Activated CD4-positive, alpha-beta T cell treated with anti-CD3 and anti-CD28 coated beads for 4 hours (primary cell): ENCODE results near the gene CD300LG.
A peak's percentile ranks its signal among the peaks of the same experiment; 100 is the strongest.
"Not testable (repeated sequence)": the region's sequence is repeated elsewhere in the genome, so short reads cannot be mapped to it uniquely, and the experiment has no call there.

Experiments used
- DNase-seq, 2 donors: peaks; one replicate each; pipeline ENCODE4 v3.0.0-alpha.2; 2020

The CD300LG gene

GRCh38 chr17:43856141-43856540 is 9.2 kb downstream of the CD300LG start:
- DNase-seq, result no peak

DNA sequence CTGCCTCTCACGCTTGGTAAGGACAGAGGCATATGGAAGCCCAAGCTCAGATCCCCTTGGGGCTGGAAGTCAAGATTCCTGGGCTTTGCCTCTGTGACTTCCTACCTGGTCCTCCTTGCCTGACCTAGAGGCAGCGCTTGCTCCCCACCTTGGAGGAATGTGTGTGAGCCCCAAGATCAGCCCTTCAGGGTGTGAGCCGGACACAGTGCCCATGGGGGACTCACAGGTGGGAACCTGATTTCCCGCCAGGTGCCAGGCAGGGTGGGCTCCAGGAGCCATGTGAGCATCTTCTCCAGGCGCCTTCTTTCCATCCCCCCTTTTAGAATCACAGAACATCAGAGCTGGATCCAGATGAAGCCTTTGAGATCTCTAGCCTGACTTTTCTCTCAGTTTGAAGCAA is 10.2 kb downstream of the CD300LG start:
- DNase-seq, result no peak

GRCh38 chr17:43857957-43858600 is 11.1 kb downstream of the CD300LG start:
- no peak for DNase-seq

GRCh38 chr17:43860077-43860725 is 13.2 kb downstream of the CD300LG start:
- DNase-seq, result no peak

- no peak for DNase-seq
Measured at GRCh38 chr17:43860927-43861622, 14.1 kb downstream of the CD300LG start.

GRCh38 chr17:43861960-43862359 is 15.0 kb downstream of the CD300LG start:
- DNase-seq, result no peak

DNA sequence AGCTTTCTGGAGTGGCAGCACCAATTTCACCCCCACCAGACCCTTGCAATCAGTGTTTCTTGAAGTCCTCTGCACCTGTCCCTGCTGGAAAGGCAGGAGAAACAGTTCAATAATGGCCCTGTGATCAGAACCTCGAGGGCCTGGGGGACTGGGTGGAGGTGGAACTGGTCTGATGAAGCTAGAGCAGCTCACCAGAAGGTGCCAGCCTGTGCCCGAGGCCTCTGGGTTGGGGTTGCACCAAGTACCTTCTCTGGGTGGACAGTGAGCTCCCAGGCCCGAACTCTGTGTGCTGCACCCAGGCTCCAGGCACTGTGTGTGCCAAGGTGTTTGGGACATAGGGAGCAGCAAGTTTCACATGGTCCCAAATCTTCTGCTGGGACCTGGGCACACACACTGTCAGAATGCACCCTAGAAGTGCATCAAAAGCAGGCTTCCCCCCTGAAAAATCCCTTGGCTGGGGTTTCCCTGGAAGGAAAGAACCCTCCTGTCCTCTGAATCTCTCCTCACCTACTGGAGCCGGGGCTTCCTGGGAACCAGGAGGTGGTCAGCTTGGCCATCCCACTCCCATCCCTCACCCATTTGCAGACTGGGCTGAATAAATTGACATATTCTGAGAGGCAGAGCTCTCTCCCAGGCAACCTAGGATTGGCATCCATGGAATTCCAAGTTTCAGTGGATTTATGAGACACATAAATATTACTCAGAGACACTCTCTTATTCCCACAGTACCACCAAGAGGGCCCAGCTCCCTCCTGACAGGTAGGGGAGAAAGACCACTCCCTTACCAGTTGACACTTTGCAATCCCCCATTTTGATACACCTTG is 17.4 kb downstream of the CD300LG start:
- no peak for DNase-seq

- no peak for DNase-seq
Measured at GRCh38 chr17:43868226-43868994, 21.4 kb downstream of the CD300LG start.

DNA sequence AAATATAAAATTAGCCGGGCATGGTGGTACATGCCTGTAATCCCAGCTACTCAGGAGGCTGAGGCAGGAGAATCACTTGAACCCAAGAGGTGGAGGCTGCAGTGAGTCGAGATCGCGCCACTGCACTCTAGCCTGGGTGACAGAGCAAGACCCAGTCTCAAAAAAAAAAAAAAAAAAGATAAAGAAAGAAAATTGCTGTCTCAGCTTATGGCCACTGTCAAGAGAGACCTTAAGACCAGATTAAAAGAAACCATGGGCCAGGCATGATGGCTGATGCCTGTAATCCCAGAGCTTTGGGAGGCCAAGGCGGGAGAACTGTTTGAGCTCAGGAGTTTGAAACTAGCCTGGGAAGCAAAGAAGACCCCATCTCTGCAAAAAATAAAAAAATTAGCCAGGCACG is 22.1 kb downstream of the CD300LG start:
- not testable (repeated sequence) for DNase-seq

- no peak for DNase-seq
Measured at GRCh38 chr17:43871946-43872690, 25.1 kb downstream of the CD300LG start.

- DNase-seq, result no peak
Measured at GRCh38 chr17:43873091-43873490, 26.1 kb downstream of the CD300LG start.

DNA sequence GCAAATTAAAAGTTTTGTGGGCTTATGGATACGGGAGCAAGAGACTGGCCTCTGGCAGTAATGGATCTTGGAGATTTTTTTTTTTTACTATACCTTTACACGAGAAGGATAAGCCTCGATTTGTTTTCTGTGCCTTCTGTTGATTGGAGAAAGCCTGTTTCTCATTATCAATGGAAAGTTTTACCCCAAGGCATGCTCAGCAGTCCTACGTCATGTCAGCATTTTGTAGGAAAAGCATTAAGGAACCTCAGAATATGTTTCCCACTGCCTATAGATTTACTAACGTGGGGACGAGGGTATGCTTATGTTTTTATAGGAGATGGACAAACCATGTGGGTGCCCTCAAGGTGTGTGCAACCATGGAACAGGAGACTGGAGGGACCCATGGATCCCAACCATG is 26.8 kb downstream of the CD300LG start:
- DNase-seq, result no peak

GRCh38 chr17:43874293-43874692 is 27.3 kb downstream of the CD300LG start:
- DNase-seq, result no peak

DNA sequence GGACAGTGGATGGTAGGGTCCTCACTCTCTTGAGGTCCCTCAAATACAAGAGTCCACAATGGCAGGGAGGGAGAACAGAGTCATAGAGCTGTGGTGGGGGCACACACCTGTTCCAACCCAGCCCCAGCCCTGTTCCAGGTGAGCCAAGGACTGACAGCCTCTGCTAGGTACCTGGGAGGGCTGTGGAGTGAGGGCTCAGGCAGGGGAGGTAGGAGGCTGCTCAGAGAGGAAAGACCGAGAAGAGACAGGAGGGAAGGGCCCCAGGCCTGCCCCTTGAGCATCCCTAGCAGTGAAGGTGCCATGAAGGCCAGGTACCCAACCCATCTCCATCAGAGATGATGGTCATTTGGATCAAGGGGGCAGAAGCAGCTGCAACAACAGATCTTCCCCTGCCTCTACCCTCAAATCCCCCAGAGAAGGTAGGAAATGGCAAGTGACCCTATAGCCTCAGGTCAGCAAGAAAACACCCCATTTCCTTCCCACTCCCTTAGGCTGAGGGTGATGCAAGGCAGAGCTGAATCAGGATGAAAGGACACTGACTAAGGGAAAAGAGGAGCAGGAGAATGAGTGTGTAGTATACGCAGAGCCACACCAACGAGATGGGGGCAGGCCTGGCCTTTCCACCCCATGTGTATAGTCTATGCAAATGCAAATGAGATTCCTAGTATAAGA is 28.6 kb downstream of the CD300LG start:
- DNase-seq, result no peak

DNA sequence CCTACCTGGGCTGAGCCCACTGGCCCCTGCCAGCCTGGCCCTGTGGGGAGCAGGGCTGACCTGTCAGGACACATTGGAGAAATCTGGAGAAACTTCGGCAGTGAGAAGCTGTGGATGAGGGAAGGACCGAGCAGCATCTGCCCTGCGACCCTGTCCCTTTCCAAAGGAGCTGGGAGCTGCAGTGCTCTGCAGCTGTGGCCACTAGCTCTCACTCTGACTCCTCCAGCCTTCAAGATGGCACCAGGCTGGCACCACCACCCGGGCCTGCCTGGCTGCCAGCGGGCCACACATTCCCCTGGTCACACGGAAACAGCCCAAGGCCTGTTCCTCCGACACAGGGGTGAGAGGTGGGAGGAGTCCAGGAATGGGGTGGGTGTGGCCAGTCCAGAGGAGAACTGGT is 30.1 kb downstream of the CD300LG start:
- DNase-seq, result no peak

GRCh38 chr17:43877451-43878155 is 30.6 kb downstream of the CD300LG start:
- no peak for DNase-seq

DNA sequence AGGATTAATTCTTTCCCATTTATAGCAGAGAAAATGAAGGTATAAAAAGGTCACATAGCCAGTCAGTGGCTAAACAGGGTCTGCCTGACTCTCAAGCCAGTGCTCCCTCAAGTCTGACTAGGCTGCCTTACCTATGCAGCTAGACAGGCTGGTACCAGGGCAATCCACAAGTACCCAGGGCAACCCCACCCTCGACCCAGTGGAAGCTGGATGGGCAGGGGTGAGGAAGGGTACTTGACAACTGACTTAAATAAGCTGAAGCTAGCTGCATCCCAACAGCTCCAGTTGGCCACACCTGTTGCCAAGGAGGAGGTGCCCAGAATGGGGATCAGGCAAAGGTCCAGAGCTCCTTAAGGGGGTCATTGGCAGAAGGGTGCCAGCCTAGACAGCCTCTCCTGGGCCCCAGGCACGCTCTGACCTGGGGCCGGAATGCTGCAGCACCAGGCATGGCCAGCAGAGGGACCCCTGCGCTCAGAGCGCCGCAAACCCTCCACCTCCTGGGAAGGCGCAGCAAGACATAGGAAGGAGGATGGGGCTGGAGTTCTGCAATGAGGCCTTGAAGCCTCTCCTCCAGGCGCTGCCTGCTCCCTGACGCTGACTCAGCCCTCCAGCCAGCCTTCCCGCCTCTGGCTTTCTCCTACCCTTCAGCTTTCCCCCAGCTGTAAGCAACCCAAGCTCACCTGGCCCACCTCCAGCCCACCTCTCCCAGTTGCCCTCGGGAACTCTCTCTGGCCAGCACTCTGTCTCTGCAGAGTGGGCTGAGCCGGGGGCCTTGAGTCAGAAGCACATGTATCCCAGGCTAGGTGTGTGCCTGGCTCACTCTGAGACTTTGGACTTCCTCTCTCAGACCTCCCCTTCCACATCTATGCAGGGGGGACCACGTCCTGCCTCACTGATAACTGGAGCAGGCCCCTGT is 31.5 kb downstream of the CD300LG start:
- DNase-seq, result peak; percentile 54 to 65

DNA sequence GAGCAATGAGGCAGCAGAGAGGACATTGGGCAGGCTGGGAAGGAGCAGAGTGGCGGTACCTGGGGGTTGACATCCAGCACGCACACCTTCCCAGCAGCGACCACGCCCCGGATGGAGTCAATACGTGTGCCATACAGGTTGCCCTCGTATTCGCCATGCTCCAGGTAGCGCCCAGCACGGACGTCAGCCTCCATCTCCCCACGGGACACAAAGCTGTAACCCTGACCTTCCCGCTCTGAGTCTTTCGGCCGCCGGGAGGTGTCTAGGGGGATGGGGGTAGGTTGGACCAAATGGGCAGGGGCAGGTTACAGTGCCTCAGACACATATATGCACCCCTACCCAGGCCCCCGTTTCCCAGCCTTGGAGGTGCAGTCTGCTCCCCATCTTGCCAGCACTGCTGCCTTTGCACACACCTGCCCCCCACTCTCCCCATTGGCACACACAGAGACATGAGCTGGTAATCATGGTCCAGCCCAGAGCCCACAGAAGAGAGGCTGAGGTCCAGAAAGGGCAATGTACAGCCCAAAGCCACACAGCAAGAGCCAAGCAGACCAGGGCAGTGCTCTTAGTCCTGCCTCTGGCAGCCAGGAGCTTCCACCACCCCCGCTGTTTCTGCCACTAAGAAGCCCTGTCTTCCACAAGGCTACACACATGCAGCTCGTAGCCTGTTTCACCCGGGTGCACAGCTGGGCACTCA is 32.9 kb downstream of the CD300LG start:
- no peak for DNase-seq
